ENCODE measurements around the gene PNMT. TPM values are rescaled to one million over a fixed set of nuclear protein-coding genes. Genes with fewer than 3 reads are reported as not detected.

The PNMT gene
- total and polyA plus RNA-seq, 2 of the 8 experiments (the other 6 are each of a cell fraction or from before 2014, with no cell fraction given) = 5.6 to 10.9 TPM

DNA sequence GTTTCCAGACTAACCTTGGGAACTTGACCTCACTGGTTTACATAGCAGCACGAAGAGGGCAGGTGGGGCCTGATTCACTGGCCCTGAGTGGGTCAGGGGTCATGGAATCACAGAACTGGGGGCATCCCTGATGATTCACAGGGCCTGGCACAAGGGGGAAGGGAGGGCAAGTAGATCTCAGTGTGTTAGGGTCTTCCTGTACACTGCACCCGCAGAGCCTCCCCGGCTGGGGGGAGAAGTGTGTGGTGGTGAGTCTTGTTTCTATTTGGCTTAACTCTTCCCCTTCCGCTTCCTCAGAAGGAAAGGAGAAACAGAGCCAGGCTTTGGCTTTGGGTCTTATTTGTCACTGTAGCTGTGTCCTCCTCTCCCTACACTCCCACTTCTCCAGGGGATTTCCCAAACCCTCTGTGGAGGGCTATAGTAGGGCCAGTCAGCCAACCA, 27.6 kb upstream of the PNMT start (continued):
- TF ChIP-seq, protein P1, sequence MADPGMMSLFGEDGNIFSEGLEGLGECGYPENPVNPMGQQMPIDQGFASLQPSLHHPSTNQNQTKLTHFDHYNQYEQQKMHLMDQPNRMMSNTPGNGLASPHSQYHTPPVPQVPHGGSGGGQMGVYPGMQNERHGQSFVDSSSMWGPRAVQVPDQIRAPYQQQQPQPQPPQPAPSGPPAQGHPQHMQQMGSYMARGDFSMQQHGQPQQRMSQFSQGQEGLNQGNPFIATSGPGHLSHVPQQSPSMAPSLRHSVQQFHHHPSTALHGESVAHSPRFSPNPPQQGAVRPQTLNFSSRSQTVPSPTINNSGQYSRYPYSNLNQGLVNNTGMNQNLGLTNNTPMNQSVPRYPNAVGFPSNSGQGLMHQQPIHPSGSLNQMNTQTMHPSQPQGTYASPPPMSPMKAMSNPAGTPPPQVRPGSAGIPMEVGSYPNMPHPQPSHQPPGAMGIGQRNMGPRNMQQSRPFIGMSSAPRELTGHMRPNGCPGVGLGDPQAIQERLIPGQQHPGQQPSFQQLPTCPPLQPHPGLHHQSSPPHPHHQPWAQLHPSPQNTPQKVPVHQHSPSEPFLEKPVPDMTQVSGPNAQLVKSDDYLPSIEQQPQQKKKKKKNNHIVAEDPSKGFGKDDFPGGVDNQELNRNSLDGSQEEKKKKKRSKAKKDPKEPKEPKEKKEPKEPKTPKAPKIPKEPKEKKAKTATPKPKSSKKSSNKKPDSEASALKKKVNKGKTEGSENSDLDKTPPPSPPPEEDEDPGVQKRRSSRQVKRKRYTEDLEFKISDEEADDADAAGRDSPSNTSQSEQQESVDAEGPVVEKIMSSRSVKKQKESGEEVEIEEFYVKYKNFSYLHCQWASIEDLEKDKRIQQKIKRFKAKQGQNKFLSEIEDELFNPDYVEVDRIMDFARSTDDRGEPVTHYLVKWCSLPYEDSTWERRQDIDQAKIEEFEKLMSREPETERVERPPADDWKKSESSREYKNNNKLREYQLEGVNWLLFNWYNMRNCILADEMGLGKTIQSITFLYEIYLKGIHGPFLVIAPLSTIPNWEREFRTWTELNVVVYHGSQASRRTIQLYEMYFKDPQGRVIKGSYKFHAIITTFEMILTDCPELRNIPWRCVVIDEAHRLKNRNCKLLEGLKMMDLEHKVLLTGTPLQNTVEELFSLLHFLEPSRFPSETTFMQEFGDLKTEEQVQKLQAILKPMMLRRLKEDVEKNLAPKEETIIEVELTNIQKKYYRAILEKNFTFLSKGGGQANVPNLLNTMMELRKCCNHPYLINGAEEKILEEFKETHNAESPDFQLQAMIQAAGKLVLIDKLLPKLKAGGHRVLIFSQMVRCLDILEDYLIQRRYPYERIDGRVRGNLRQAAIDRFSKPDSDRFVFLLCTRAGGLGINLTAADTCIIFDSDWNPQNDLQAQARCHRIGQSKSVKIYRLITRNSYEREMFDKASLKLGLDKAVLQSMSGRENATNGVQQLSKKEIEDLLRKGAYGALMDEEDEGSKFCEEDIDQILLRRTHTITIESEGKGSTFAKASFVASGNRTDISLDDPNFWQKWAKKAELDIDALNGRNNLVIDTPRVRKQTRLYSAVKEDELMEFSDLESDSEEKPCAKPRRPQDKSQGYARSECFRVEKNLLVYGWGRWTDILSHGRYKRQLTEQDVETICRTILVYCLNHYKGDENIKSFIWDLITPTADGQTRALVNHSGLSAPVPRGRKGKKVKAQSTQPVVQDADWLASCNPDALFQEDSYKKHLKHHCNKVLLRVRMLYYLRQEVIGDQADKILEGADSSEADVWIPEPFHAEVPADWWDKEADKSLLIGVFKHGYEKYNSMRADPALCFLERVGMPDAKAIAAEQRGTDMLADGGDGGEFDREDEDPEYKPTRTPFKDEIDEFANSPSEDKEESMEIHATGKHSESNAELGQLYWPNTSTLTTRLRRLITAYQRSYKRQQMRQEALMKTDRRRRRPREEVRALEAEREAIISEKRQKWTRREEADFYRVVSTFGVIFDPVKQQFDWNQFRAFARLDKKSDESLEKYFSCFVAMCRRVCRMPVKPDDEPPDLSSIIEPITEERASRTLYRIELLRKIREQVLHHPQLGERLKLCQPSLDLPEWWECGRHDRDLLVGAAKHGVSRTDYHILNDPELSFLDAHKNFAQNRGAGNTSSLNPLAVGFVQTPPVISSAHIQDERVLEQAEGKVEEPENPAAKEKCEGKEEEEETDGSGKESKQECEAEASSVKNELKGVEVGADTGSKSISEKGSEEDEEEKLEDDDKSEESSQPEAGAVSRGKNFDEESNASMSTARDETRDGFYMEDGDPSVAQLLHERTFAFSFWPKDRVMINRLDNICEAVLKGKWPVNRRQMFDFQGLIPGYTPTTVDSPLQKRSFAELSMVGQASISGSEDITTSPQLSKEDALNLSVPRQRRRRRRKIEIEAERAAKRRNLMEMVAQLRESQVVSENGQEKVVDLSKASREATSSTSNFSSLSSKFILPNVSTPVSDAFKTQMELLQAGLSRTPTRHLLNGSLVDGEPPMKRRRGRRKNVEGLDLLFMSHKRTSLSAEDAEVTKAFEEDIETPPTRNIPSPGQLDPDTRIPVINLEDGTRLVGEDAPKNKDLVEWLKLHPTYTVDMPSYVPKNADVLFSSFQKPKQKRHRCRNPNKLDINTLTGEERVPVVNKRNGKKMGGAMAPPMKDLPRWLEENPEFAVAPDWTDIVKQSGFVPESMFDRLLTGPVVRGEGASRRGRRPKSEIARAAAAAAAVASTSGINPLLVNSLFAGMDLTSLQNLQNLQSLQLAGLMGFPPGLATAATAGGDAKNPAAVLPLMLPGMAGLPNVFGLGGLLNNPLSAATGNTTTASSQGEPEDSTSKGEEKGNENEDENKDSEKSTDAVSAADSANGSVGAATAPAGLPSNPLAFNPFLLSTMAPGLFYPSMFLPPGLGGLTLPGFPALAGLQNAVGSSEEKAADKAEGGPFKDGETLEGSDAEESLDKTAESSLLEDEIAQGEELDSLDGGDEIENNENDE (IDR thresholded peaks at IDR 0.05; ENCODE audit: insufficient replicate concordance, low read length) = no peak
- TF ChIP-seq JUND (IDR thresholded peaks at IDR 0.05; ENCODE audit: low read length) (no peak), EP300 (IDR thresholded peaks at IDR 0.05; ENCODE audit: borderline replicate concordance in 1 of 2, low read depth in 2 of 2, low read length in 2 of 2) (no peak), TAF7 (optimal IDR thresholded peaks at IDR 0.05; ENCODE audit: borderline replicate concordance, low read depth, low read length) (no peak), RAD21 (IDR thresholded peaks at IDR 0.05 in 1 of 2, conservative IDR thresholded peaks at IDR 0.05 in 1 of 2; ENCODE audit: low read depth in 2 of 2, low read length in 2 of 2) (no peak), SUZ12 (IDR thresholded peaks at IDR 0.05; ENCODE audit: low read length) (no peak), YY1 (IDR thresholded peaks at IDR 0.05; ENCODE audit: low read depth, low read length) (no peak), SIX5 (IDR thresholded peaks at IDR 0.05; ENCODE audit: low read depth, low read length) (no peak), CHD1 (IDR thresholded peaks at IDR 0.05; ENCODE audit: low read depth, low read length) (no peak)
